Measurements from ENCODE around the gene PTPRE. TPM values are rescaled to one million over a fixed set of nuclear protein-coding genes. Genes with fewer than 3 reads are reported as not detected.

PTPRE gene
- total RNA-seq, 1 experiment from 2014 or later = 3.1 TPM

DNA sequence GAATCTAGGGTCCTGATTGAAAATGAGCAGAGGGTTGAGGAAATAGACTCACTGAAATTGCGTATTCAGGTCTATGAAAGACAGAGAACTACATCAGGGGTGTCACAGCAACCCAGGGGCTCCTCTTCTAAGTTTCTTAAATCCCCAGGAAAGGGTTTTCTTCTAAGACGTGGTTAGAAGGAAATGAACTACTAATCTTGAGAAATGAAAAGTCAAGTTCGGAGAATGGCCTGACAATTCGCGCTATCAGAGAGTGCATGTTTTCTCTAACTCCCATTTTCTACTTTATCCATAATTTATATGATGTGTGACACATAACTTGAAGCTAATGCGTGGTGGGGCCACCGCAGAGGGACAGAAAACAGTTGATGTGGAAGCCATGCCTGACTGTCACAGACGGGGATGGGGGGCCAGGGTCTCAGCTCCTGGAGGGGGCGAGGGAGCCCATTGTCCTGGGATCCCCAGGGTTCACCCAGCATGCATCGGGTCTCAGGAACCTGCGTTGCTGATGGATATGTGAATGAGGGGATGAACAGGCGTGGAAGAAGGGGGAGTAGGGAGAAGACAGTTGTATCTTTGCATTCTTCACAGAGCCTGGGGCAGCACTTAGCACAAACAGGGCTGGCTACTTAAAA lies 86.3 kb downstream of the PTPRE start:
- H3K4me1 Mint-ChIP-seq = peaks cover 6% of the 10 kb centered on the region; the same call in 1 of the 2 replicates
- no peak overlapping the region for H3K27ac Mint-ChIP-seq
- no peaks in the 10 kb centered on the region for H3K9me3 Mint-ChIP-seq
- no peak overlapping the region for H3K4me3 Mint-ChIP-seq
- ChIA-PET POLR2A (no interaction called here), CTCF (no interaction called here)
- H3K27me3 Mint-ChIP-seq (ENCODE audit: low read depth) = no peaks in the 10 kb centered on the region
- no peak for DNase-seq (ENCODE audit: low spot score)
- H3K36me3 Mint-ChIP-seq = no peaks in the 10 kb centered on the region
- TF ChIP-seq NFATC4 (CRISPR knock-in tag; IDR thresholded peaks at IDR 0.05) (no peak), ATF1 (CRISPR knock-in tag; IDR thresholded peaks at IDR 0.05) (no peak), PRRX2 (CRISPR knock-in tag; IDR thresholded peaks at IDR 0.05) (no peak), ZNF317 (CRISPR knock-in tag; IDR thresholded peaks at IDR 0.05; ENCODE audit: borderline replicate concordance, low read depth) (no peak), FOXK1 (CRISPR knock-in tag; IDR thresholded peaks at IDR 0.05) (no peak), ESRRA (CRISPR knock-in tag; IDR thresholded peaks at IDR 0.05; ENCODE audit: borderline replicate concordance) (no peak), KAT7 (CRISPR knock-in tag; IDR thresholded peaks at IDR 0.05; ENCODE audit: borderline replicate concordance) (no peak), ZBTB21 (CRISPR knock-in tag; IDR thresholded peaks at IDR 0.05; ENCODE audit: borderline replicate concordance) (no peak), TP53 (CRISPR knock-in tag; IDR thresholded peaks at IDR 0.05) (no peak), JUN (CRISPR knock-in tag; IDR thresholded peaks at IDR 0.05) (no peak)
- TF ChIP-seq, protein P1, sequence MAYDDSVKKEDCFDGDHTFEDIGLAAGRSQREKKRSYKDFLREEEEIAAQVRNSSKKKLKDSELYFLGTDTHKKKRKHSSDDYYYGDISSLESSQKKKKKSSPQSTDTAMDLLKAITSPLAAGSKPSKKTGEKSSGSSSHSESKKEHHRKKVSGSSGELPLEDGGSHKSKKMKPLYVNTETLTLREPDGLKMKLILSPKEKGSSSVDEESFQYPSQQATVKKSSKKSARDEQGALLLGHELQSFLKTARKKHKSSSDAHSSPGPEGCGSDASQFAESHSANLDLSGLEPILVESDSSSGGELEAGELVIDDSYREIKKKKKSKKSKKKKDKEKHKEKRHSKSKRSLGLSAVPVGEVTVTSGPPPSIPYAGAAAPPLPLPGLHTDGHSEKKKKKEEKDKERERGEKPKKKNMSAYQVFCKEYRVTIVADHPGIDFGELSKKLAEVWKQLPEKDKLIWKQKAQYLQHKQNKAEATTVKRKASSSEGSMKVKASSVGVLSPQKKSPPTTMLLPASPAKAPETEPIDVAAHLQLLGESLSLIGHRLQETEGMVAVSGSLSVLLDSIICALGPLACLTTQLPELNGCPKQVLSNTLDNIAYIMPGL (CRISPR knock-in tag; IDR thresholded peaks at IDR 0.05) = no peak
- TF ChIP-seq, protein P2, sequence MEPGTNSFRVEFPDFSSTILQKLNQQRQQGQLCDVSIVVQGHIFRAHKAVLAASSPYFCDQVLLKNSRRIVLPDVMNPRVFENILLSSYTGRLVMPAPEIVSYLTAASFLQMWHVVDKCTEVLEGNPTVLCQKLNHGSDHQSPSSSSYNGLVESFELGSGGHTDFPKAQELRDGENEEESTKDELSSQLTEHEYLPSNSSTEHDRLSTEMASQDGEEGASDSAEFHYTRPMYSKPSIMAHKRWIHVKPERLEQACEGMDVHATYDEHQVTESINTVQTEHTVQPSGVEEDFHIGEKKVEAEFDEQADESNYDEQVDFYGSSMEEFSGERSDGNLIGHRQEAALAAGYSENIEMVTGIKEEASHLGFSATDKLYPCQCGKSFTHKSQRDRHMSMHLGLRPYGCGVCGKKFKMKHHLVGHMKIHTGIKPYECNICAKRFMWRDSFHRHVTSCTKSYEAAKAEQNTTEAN (CRISPR knock-in tag; IDR thresholded peaks at IDR 0.05) = no peak
- TF ChIP-seq, protein P3, sequence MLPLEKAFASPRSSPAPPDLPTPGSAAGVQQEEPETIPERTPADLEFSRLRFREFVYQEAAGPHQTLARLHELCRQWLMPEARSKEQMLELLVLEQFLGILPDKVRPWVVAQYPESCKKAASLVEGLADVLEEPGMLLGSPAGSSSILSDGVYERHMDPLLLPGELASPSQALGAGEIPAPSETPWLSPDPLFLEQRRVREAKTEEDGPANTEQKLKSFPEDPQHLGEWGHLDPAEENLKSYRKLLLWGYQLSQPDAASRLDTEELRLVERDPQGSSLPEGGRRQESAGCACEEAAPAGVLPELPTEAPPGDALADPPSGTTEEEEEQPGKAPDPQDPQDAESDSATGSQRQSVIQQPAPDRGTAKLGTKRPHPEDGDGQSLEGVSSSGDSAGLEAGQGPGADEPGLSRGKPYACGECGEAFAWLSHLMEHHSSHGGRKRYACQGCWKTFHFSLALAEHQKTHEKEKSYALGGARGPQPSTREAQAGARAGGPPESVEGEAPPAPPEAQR (CRISPR knock-in tag; IDR thresholded peaks at IDR 0.05) = no peak
- TF ChIP-seq, protein P4, sequence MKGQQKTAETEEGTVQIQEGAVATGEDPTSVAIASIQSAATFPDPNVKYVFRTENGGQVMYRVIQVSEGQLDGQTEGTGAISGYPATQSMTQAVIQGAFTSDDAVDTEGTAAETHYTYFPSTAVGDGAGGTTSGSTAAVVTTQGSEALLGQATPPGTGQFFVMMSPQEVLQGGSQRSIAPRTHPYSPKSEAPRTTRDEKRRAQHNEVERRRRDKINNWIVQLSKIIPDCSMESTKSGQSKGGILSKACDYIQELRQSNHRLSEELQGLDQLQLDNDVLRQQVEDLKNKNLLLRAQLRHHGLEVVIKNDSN (CRISPR knock-in tag; IDR thresholded peaks at IDR 0.05) = no peak
- TF ChIP-seq, protein P5, sequence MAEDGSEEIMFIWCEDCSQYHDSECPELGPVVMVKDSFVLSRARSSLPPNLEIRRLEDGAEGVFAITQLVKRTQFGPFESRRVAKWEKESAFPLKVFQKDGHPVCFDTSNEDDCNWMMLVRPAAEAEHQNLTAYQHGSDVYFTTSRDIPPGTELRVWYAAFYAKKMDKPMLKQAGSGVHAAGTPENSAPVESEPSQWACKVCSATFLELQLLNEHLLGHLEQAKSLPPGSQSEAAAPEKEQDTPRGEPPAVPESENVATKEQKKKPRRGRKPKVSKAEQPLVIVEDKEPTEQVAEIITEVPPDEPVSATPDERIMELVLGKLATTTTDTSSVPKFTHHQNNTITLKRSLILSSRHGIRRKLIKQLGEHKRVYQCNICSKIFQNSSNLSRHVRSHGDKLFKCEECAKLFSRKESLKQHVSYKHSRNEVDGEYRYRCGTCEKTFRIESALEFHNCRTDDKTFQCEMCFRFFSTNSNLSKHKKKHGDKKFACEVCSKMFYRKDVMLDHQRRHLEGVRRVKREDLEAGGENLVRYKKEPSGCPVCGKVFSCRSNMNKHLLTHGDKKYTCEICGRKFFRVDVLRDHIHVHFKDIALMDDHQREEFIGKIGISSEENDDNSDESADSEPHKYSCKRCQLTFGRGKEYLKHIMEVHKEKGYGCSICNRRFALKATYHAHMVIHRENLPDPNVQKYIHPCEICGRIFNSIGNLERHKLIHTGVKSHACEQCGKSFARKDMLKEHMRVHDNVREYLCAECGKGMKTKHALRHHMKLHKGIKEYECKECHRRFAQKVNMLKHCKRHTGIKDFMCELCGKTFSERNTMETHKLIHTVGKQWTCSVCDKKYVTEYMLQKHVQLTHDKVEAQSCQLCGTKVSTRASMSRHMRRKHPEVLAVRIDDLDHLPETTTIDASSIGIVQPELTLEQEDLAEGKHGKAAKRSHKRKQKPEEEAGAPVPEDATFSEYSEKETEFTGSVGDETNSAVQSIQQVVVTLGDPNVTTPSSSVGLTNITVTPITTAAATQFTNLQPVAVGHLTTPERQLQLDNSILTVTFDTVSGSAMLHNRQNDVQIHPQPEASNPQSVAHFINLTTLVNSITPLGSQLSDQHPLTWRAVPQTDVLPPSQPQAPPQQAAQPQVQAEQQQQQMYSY (CRISPR knock-in tag; IDR thresholded peaks at IDR 0.05) = no peak
- TF ChIP-seq, protein P6, sequence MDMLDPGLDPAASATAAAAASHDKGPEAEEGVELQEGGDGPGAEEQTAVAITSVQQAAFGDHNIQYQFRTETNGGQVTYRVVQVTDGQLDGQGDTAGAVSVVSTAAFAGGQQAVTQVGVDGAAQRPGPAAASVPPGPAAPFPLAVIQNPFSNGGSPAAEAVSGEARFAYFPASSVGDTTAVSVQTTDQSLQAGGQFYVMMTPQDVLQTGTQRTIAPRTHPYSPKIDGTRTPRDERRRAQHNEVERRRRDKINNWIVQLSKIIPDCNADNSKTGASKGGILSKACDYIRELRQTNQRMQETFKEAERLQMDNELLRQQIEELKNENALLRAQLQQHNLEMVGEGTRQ (CRISPR knock-in tag; IDR thresholded peaks at IDR 0.05) = no peak
- ATAC-seq = no peak
